ENCODE results near the gene CMTM5.

The CMTM5 gene

GRCh38 chr14:23407516-23408306, 30.9 kb downstream of the CMTM5 start, which contains the start of gene MYH6:
TSS of gene MYH6 (minus strand) at chr14:23408273. CDS start at chr14:23407223, 1,050 bp downstream.
- no peak within 1 kb of the TSS for H3K4me3 ChIP-seq (replicated peaks; ENCODE audit: low read depth, low read length)
- TF ChIP-seq CTCF (IDR thresholded peaks at IDR 0.05; ENCODE audit: low read depth, low read length, missing control alignments) = no peak
- DNase-seq (ENCODE audit: extremely low read depth, low read depth) = no peak

- no peak for DNase-seq (ENCODE audit: extremely low read depth, low read depth)
- H3K4me3 ChIP-seq (replicated peaks; ENCODE audit: low read depth, low read length) = no peak overlapping the region
- no peak for TF ChIP-seq CTCF (IDR thresholded peaks at IDR 0.05; ENCODE audit: low read depth, low read length, missing control alignments)
Measured at GRCh38 chr14:23408307-23408630, 31.4 kb downstream of the CMTM5 start.

GRCh38 chr14:23409475-23409874, 32.6 kb downstream of the CMTM5 start:
- DNase-seq (ENCODE audit: extremely low read depth, low read depth) = no peak
- H3K4me3 ChIP-seq (replicated peaks; ENCODE audit: low read depth, low read length) = no peak overlapping the region
- no peak for TF ChIP-seq CTCF (IDR thresholded peaks at IDR 0.05; ENCODE audit: low read depth, low read length, missing control alignments)

GRCh38 chr14:23409966-23410635, 33.3 kb downstream of the CMTM5 start:
- TF ChIP-seq CTCF (IDR thresholded peaks at IDR 0.05; ENCODE audit: low read depth, low read length, missing control alignments) = no peak
- DNase-seq (ENCODE audit: extremely low read depth, low read depth) = no peak
- no peak overlapping the region for H3K4me3 ChIP-seq (replicated peaks; ENCODE audit: low read depth, low read length)

GRCh38 chr14:23411563-23412525, 35.0 kb downstream of the CMTM5 start:
- TF ChIP-seq CTCF (IDR thresholded peaks at IDR 0.05; ENCODE audit: low read depth, low read length, missing control alignments) = no peak
- no peak for DNase-seq (ENCODE audit: extremely low read depth, low read depth)
- no peak overlapping the region for H3K4me3 ChIP-seq (replicated peaks; ENCODE audit: low read depth, low read length)

GRCh38 chr14:23413681-23414080, 36.8 kb downstream of the CMTM5 start:
- TF ChIP-seq CTCF (IDR thresholded peaks at IDR 0.05; ENCODE audit: low read depth, low read length, missing control alignments) = no peak
- DNase-seq (ENCODE audit: extremely low read depth, low read depth) = no peak
- H3K4me3 ChIP-seq (replicated peaks; ENCODE audit: low read depth, low read length) = no peak overlapping the region

Measured in HFF-Myc (cell line).